Mesodermal cell (in vitro differentiated cells): ENCODE measurements around the gene S100A12.

Source experiments
- H3K27ac ChIP-seq: 2 replicates; pipeline ENCODE4 v1.7.0; 2013; ENCODE audit warnings: mild to moderate bottlenecking, low read depth, low read length, moderate library complexity; ENCODE audit not compliant: severe bottlenecking
- H3K36me3 ChIP-seq: 2 replicates; pipeline ENCODE4 v1.7.1; 2013; ENCODE audit warnings: mild to moderate bottlenecking, low read length, moderate library complexity; ENCODE audit not compliant: control insufficient read depth, insufficient read depth
- H3K4me1 ChIP-seq: one replicate; pipeline ENCODE4 v1.7.1; 2013; ENCODE audit warnings: mild to moderate bottlenecking, low read length; ENCODE audit not compliant: insufficient read depth, control insufficient read depth, poor library complexity, severe bottlenecking
- H3K4me3 ChIP-seq: 2 replicates; pipeline ENCODE4 v1.7.0; 2013; ENCODE audit warnings: low read length, control low read depth, mild to moderate bottlenecking; ENCODE audit not compliant: insufficient read depth, poor library complexity, severe bottlenecking; ENCODE audit errors: extremely low read depth
- H3K9me3 ChIP-seq: 2 replicates; pipeline ENCODE4 v1.7.1; 2013; ENCODE audit warnings: mild to moderate bottlenecking, low read length, moderate library complexity; ENCODE audit not compliant: control insufficient read depth
- WGBS, 2 experiments: methylation state at CpG; one replicate each; pipeline ENCODE4 v1.1.5; 2013; ENCODE audit warnings: missing lambda C conversion rate in 2 of 2; ENCODE audit not compliant: insufficient coverage in 2 of 2; 5-methylcytosine and 5-hydroxymethylcytosine counted together

The S100A12 gene

DNA sequence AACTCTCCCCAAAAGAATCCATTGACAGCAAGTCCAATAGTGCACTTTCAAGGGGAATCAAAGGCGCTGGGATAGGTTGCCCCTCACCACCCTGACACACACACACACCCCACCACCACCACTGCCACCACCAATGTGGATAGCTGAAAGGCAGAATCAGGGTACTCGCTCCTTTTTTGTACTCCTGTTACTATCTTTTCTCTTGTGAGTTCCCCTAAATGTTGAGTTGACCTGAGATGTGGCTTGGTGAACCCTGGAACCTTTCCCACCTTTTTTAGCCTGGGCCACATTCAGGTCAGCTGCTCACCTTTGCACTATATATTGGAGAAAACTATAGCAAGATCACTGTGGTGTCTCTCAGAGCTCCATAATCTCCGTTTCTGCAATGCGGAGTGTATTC is 11.6 kb upstream of the S100A12 start:
- Histone ChIP-seq H3K4me3 (no peak overlapping the region), H3K36me3 (no peaks in the 10 kb centered on the region), H3K4me1 (no peaks in the 10 kb centered on the region), H3K9me3 (no peaks in the 10 kb centered on the region), H3K27ac (no peak overlapping the region)
- 92 to 96% methylated on average over 2 to 4 of the region's 4 CpGs for WGBS, 2 experiments

DNA sequence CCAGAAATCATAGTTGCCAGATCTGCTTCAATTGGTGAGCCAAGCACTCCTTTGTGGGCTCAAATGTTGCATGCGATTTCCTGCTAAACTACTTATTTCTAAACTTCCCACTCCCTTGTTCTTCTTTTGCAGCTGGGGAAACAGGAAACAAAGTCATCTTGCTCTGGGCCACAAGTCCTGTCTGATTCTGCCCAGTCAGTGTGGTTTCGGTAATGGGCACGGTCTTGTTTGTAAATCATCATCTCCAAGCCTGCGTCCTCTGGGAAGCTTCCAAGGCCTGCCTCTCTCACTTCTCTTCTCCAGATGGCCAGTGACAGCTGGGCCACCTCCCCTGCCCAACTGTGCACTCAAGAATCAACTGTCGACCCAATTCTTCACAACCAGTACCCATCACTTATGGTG is 11.1 kb upstream of the S100A12 start:
- no peak overlapping the region for H3K27ac ChIP-seq
- H3K9me3 ChIP-seq: no peaks in the 10 kb centered on the region
- H3K4me3 ChIP-seq: no peak overlapping the region
- WGBS, 2 experiments: 90 to 91% methylated on average over 4 to 5 of the region's 5 CpGs
- H3K4me1 ChIP-seq: no peaks in the 10 kb centered on the region
- no peaks in the 10 kb centered on the region for H3K36me3 ChIP-seq

DNA sequence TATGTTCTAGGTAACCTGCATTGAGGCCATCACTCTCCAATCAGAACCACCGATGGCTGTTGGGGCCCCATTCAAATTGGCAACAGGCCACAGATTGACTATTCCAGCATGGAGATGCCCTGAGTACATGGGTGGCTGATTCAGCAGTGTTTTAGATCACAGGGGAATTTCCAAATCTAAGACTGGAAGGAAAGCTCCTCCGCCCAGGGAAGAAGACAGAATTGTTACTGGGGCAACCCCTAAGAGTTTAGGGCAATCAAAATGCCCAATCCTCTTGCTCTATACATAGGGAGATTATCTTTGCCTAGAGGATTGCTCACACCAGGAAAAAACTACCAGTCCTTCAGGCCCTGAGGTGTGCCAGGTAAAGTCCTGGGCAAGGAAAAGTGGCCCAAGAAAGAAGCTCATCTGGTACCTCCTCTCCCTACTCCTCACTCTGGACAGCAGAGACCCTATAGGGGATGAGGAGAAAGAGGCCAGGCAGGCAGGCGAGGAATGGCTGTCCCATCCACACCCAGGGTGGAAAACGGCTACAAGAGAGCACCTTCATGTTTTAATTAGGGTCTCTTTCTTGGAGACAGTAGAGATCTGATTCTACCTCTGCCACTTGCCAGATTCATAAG is 9.6 kb upstream of the S100A12 start:
- 71 to 83% methylated on average over 2 to 4 of the region's 4 CpGs for WGBS, 2 experiments
- Histone ChIP-seq H3K9me3 (no peaks in the 10 kb centered on the region), H3K27ac (no peak overlapping the region), H3K4me3 (no peak overlapping the region), H3K36me3 (no peaks in the 10 kb centered on the region), H3K4me1 (no peaks in the 10 kb centered on the region)

DNA sequence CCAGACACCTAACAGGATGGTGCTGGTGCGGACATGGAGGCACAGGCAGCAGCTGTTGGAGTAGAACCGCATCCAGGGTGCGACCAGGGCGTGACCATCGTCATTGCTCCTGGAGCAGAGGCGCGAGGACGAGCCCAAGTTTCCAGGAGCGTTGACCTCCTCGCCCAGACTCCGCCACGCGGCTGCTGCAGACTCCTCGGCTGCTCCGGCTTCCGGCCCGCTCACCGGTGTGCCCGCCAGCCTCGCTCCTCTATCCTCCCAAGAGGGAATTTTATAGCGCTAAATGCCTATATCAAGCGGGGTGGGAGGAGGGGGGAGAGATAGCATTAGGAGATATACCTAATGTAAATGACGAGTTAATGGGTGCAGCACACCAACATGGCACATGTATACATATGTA is 5.3 kb upstream of the S100A12 start:
- no peaks in the 10 kb centered on the region for H3K4me1 ChIP-seq
- H3K36me3 ChIP-seq: no peaks in the 10 kb centered on the region
- H3K9me3 ChIP-seq: no peaks in the 10 kb centered on the region
- no peak overlapping the region for H3K4me3 ChIP-seq
- no peak overlapping the region for H3K27ac ChIP-seq
- WGBS, 2 experiments: 93 to 96% methylated on average over 16 to 20 of the region's 23 CpGs

DNA sequence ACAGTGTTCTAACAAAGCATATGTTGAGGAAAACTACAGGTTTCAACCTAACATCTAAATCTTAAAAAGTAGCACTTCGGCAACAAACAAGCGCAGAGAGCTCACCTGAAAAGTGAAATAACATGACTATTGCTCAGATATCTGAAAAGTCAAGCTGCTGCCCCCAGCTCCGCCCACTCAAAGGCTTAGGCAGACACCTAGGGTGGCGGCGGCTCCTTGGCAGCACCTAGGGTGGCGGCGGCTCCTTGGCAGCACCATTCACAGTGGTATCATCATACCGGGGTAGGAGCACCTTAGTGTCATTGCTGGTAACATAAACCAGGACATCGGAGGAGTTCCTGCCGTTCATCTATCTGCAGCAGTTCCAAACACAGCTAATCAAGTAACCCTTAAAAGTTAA is 4.2 kb upstream of the S100A12 start:
- no peak overlapping the region for H3K4me3 ChIP-seq
- no peaks in the 10 kb centered on the region for H3K9me3 ChIP-seq
- H3K27ac ChIP-seq: no peak overlapping the region
- 86 to 94% methylated on average over 6 to 8 of the region's 10 CpGs for WGBS, 2 experiments
- no peaks in the 10 kb centered on the region for H3K36me3 ChIP-seq
- no peaks in the 10 kb centered on the region for H3K4me1 ChIP-seq

DNA sequence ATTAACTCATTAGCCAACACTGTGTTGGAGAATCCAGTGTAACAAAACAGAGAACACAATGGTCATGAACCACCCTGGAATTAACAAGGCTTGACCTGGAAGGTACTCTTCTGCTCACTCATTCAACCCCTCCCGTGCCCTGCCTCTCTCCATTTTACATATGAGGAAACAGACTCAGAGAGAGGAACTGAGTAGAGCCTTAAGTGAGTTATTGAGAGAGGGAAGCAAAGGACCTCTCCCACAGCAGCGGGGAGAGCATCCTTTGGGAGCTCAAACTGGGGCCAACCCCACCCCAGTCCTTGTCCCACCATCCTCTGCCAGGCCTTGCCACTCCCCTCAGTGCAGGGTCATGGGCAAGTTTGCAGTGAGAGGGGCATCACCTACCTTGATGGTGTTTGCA is 1.4 kb downstream of the S100A12 start:
- Histone ChIP-seq H3K36me3 (no peaks in the 10 kb centered on the region), H3K4me1 (no peaks in the 10 kb centered on the region), H3K9me3 (no peaks in the 10 kb centered on the region), H3K27ac (no peak overlapping the region), H3K4me3 (no peak overlapping the region)
- WGBS, 2 experiments: 100% methylated on average over 1 of the region's 2 CpGs; no CpG with 5 or more reads in 1 of the 2 experiments

DNA sequence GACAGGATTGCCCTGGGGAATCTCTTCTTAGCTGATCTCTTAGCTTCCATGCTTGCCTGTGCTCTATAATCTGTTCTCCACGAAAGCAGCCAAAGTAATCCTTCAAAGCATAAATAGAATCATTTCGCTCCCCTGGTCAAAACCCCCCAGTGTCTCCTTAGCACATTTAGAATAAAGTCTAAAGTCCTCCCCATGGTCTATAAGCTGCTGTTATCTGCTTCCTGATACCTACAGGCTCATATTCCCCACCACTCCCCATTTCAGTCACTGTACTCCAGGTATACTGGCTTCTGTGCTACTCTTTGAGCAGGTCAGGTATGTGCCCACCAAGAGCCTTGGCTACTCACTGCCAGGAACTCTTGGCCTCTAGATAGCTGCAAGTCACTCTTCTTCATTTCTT is 2.9 kb downstream of the S100A12 start:
- no peaks in the 10 kb centered on the region for H3K4me1 ChIP-seq
- WGBS, 2 experiments: 86 to 97% methylated on average over 1 to 2 of the region's 2 CpGs
- H3K36me3 ChIP-seq: no peaks in the 10 kb centered on the region
- no peak overlapping the region for H3K4me3 ChIP-seq
- no peaks in the 10 kb centered on the region for H3K9me3 ChIP-seq
- no peak overlapping the region for H3K27ac ChIP-seq

DNA sequence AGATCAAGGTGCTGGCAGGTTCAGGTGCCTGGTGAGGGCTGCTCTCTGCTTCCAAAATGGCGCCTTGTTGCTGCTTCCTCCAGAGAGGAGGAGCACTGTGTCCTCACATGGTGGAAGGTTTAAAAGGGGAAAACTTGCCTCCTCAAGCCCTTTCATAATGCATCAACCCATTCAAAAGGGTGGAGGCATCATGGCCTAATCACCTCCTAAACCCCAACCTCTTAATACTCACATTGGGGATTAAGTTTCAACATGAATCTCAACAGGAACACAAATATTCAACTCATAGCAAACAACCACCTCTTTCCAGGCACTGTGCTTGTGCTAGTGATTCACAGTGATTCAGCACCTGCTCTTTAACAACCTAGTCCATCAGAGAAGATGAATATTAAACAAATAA is 4.2 kb downstream of the S100A12 start:
- H3K36me3 ChIP-seq: no peaks in the 10 kb centered on the region
- no peak overlapping the region for H3K4me3 ChIP-seq
- H3K27ac ChIP-seq: no peak overlapping the region
- 100% methylated on average over 1 of the region's 1 CpG; no CpG with 5 or more reads in 1 of the 2 experiments for WGBS, 2 experiments
- no peaks in the 10 kb centered on the region for H3K4me1 ChIP-seq
- H3K9me3 ChIP-seq: no peaks in the 10 kb centered on the region

DNA sequence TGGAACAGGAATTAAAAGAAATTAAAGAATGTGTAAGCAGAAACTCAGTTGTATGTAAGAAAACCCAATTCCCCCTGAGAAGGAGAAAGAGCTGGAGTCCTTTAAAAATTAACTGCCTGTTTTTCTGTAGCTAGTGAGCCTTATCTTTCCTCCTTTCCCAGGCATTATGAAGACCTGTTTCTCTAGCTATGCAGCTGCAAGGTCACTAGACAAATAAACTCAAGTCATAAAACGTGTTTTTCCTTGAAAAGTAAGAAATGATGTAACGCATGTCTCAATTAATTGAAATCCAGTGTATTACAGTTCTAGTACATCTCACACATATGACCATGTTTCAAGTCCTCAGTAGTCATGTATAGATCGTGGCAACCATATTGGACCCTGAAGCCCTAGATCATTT is 5.3 kb downstream of the S100A12 start:
- no peaks in the 10 kb centered on the region for H3K36me3 ChIP-seq
- H3K4me1 ChIP-seq: no peaks in the 10 kb centered on the region
- no peaks in the 10 kb centered on the region for H3K9me3 ChIP-seq
- H3K4me3 ChIP-seq: no peak overlapping the region
- no CpG with 5 or more reads among the region's 3 CpGs for WGBS, 2 experiments
- H3K27ac ChIP-seq: no peak overlapping the region

DNA sequence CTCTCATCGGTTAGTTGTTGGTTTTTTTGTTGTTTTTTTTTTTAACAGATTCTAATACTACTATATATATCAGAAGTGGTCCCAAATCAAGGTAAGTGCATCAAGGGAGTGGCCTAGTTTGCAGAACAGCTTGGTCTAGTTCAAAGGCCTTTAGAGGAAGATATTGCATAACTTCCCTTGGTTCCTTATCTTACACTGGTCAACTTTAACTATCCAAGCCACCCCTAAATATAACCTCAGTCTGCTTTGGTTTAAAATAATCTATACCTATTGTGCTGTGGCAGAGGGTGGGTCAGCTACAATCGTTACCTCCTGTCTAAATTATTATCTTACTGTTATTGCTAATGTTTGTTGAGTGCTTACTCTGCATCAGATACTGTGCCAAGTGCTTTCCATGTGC is 6.9 kb downstream of the S100A12 start:
- Histone ChIP-seq H3K9me3 (no peaks in the 10 kb centered on the region), H3K36me3 (no peaks in the 10 kb centered on the region), H3K4me3 (no peak overlapping the region), H3K27ac (no peak overlapping the region), H3K4me1 (no peaks in the 10 kb centered on the region)
- 80% methylated on average over 1 of the region's 2 CpGs; no CpG with 5 or more reads in 1 of the 2 experiments for WGBS, 2 experiments

DNA sequence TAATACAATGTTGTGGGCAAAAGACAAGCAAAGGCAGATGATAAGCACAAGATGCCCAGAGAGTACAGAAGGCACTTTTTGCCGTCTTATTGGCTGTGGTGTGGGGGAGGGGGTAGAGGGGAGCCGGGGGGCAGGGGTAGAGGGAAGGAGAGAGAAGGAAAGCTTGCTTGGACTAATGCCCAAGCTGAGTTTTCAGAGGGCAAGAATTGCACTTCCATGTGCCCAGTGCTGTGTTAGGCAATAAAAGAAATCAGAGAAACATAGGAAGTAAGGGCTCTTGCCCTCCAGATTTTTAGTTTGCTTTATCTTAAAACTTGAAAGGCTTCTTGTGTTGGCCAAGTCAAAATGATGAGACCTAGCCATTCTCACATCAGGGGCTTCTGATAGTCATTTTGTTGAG is 8.3 kb downstream of the S100A12 start:
- Histone ChIP-seq H3K4me3 (no peak overlapping the region), H3K4me1 (no peaks in the 10 kb centered on the region), H3K9me3 (no peaks in the 10 kb centered on the region), H3K36me3 (no peaks in the 10 kb centered on the region), H3K27ac (no peak overlapping the region)
- WGBS, 2 experiments: 67 to 92% methylated on average over 1 to 2 of the region's 2 CpGs
